ENCODE measurements around the gene ISG15. TPM values are rescaled to one million over a fixed set of nuclear protein-coding genes. Genes with fewer than 3 reads are reported as not detected.

The ISG15 gene
- total and polyA plus RNA-seq, 2 of the 13 experiments (the other 11 are each of a cell fraction or from before 2014, with no cell fraction given): 42.1 to 54.9 TPM

GRCh38 chr1:975896-976683 lies 37.2 kb upstream of the ISG15 start (continued):
- TF ChIP-seq PRDM10 (CRISPR knock-in tag; IDR thresholded peaks at IDR 0.05; ENCODE audit: low read depth) (no peak), ZNF83 (CRISPR knock-in tag; IDR thresholded peaks at IDR 0.05; ENCODE audit: borderline replicate concordance) (no peak; the same call in 1 of the 2 replicates), HNF4G (IDR thresholded peaks at IDR 0.05; ENCODE audit: borderline replicate concordance, low read depth, low read length) (no peak), HNF4G (CRISPR knock-in tag; IDR thresholded peaks at IDR 0.05; ENCODE audit: borderline replicate concordance, low read depth) (no peak), HNRNPLL (IDR thresholded peaks at IDR 0.05; ENCODE audit: low read depth, low read length, poor library complexity, severe bottlenecking) (peak; percentile 74), NFAT5 (CRISPR knock-in tag; IDR thresholded peaks at IDR 0.05) (0 out of 2 replicates have a peak, but pooled peaks have one; percentile 48), REL (CRISPR knock-in tag; conservative IDR thresholded peaks at IDR 0.05) (no peak), ZNF749 (CRISPR knock-in tag; IDR thresholded peaks at IDR 0.05; ENCODE audit: borderline replicate concordance) (no peak), MIER2 (CRISPR knock-in tag; IDR thresholded peaks at IDR 0.05) (no peak), HMG20B (CRISPR knock-in tag; conservative IDR thresholded peaks at IDR 0.05) (no peak), ZNF547 (CRISPR knock-in tag; IDR thresholded peaks at IDR 0.05) (no peak), KDM3A (CRISPR knock-in tag; IDR thresholded peaks at IDR 0.05; ENCODE audit: low read depth) (no peak; the same call in 1 of the 2 replicates), SRY (CRISPR knock-in tag; IDR thresholded peaks at IDR 0.05) (no peak), CBX1 (IDR thresholded peaks at IDR 0.05; ENCODE audit: low read depth) (no peak)
- TF ChIP-seq, protein P1, sequence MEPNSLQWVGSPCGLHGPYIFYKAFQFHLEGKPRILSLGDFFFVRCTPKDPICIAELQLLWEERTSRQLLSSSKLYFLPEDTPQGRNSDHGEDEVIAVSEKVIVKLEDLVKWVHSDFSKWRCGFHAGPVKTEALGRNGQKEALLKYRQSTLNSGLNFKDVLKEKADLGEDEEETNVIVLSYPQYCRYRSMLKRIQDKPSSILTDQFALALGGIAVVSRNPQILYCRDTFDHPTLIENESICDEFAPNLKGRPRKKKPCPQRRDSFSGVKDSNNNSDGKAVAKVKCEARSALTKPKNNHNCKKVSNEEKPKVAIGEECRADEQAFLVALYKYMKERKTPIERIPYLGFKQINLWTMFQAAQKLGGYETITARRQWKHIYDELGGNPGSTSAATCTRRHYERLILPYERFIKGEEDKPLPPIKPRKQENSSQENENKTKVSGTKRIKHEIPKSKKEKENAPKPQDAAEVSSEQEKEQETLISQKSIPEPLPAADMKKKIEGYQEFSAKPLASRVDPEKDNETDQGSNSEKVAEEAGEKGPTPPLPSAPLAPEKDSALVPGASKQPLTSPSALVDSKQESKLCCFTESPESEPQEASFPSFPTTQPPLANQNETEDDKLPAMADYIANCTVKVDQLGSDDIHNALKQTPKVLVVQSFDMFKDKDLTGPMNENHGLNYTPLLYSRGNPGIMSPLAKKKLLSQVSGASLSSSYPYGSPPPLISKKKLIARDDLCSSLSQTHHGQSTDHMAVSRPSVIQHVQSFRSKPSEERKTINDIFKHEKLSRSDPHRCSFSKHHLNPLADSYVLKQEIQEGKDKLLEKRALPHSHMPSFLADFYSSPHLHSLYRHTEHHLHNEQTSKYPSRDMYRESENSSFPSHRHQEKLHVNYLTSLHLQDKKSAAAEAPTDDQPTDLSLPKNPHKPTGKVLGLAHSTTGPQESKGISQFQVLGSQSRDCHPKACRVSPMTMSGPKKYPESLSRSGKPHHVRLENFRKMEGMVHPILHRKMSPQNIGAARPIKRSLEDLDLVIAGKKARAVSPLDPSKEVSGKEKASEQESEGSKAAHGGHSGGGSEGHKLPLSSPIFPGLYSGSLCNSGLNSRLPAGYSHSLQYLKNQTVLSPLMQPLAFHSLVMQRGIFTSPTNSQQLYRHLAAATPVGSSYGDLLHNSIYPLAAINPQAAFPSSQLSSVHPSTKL (CRISPR knock-in tag; IDR thresholded peaks at IDR 0.05): no peak
- TF ChIP-seq, protein P2, sequence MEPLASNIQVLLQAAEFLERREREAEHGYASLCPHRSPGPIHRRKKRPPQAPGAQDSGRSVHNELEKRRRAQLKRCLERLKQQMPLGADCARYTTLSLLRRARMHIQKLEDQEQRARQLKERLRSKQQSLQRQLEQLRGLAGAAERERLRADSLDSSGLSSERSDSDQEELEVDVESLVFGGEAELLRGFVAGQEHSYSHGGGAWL (CRISPR knock-in tag; IDR thresholded peaks at IDR 0.05): no peak

Data from HepG2 (cell line).